ENCODE results near the gene OR3A1.

DNA sequence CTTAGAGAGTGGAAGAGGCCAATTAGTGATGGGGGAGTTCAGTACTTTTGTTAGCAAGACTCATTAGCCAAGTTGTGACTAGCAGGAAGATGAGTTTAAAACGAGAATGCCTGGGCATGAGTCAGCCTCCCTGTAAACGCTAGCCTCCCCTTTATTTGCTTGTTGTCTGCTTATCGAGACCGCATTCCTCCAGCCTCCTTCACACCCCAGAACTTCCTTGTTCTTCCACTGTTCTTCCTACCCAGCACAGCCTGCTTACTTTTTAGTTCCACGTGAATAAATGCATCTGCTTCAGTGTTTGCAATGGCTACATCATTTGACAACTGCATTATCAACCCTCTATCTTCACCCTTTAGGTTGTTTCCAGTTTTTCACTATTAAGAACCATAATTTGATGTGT is 20.2 kb upstream of the OR3A1 start:
- TF ChIP-seq, protein P1, sequence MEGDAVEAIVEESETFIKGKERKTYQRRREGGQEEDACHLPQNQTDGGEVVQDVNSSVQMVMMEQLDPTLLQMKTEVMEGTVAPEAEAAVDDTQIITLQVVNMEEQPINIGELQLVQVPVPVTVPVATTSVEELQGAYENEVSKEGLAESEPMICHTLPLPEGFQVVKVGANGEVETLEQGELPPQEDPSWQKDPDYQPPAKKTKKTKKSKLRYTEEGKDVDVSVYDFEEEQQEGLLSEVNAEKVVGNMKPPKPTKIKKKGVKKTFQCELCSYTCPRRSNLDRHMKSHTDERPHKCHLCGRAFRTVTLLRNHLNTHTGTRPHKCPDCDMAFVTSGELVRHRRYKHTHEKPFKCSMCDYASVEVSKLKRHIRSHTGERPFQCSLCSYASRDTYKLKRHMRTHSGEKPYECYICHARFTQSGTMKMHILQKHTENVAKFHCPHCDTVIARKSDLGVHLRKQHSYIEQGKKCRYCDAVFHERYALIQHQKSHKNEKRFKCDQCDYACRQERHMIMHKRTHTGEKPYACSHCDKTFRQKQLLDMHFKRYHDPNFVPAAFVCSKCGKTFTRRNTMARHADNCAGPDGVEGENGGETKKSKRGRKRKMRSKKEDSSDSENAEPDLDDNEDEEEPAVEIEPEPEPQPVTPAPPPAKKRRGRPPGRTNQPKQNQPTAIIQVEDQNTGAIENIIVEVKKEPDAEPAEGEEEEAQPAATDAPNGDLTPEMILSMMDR (conservative IDR thresholded peaks at IDR 0.05 in 1 of 2, IDR thresholded peaks at IDR 0.05 in 1 of 2; ENCODE audit: extremely low read depth in 1 of 2, insufficient read depth in 1 of 2, low read depth in 1 of 2, low read length in 2 of 2) = no peak
- TF ChIP-seq EZH2 (IDR thresholded peaks at IDR 0.05; ENCODE audit: borderline replicate concordance, low read length) = no peak
